Measurements from ENCODE around the gene PRMT3. TPM values are rescaled to one million over a fixed set of nuclear protein-coding genes. Genes with fewer than 3 reads are reported as not detected.

The PRMT3 gene
- total RNA-seq, 1 donor from 2014 or later, result 39.6 TPM

DNA sequence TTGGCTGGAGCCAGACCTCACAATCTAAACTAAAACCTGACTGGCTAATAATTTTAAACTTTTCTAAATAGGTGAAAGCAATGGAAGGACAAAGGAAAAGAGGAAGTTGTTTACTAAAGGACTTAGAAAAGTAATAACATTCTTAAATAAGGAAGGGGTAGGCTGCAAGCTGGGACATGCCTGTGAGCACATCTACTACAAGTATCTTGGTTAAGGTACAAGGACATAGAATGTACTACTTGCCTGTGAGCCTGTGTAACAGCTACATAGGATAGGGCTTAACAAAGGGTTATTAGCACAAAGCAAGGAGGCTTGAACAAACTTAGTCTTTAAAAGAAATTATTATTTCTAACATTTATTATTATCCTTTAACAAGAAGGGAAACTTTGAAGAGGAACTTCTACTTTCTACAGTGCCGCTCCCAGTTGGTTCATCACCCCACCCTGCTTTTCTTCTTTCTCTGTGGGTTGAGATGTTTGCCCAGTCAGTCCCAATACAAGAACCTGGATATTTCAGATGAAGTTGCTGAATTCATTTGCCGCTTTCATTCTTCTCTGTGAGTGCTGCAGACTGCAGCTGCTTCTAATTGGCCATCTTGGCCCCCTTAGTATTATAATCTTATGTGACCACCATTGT lies 87.5 kb downstream of the PRMT3 start:
- Histone ChIP-seq H3F3A (ENCODE audit: low read depth) (peaks cover 11% of the 10 kb centered on the region), H3K79me2 (ENCODE audit: low read depth) (no peaks in the 10 kb centered on the region), H3K9me3 (ENCODE audit: low read depth) (no peaks in the 10 kb centered on the region), H3K27me3 (no peaks in the 10 kb centered on the region), H3K9ac (no peak overlapping the region), H2AFZ (replicated peaks) (peak overlapping the region; percentile 60), H4K20me1 (ENCODE audit: low read depth) (no peaks in the 10 kb centered on the region), H3K36me3 (peaks cover 8% of the 10 kb centered on the region), H3K27ac (no peak overlapping the region), H3K4me1 (peaks cover 13% of the 10 kb centered on the region), H3K4me2 (peak overlapping the region; percentile 48), H3K4me3 (no peak overlapping the region)
- Mint-ChIP-seq H3K36me3 (peaks cover 11% of the 10 kb centered on the region), H3K27ac (no peak overlapping the region), H3K4me3 (no peak overlapping the region), H3K9me3 (no peaks in the 10 kb centered on the region), H3K4me1 (peaks cover 11% of the 10 kb centered on the region), H3K27me3 (ENCODE audit: insufficient read depth, low read depth) (no peaks in the 10 kb centered on the region)
- TF ChIP-seq EZH2 (IDR thresholded peaks at IDR 0.05) (no peak), EZH2phosphoT487 (IDR thresholded peaks at IDR 0.05) (no peak)
- TF ChIP-seq, protein P1, sequence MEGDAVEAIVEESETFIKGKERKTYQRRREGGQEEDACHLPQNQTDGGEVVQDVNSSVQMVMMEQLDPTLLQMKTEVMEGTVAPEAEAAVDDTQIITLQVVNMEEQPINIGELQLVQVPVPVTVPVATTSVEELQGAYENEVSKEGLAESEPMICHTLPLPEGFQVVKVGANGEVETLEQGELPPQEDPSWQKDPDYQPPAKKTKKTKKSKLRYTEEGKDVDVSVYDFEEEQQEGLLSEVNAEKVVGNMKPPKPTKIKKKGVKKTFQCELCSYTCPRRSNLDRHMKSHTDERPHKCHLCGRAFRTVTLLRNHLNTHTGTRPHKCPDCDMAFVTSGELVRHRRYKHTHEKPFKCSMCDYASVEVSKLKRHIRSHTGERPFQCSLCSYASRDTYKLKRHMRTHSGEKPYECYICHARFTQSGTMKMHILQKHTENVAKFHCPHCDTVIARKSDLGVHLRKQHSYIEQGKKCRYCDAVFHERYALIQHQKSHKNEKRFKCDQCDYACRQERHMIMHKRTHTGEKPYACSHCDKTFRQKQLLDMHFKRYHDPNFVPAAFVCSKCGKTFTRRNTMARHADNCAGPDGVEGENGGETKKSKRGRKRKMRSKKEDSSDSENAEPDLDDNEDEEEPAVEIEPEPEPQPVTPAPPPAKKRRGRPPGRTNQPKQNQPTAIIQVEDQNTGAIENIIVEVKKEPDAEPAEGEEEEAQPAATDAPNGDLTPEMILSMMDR (IDR thresholded peaks at IDR 0.05), result no peak
- no peak for DNase-seq (ENCODE audit: low spot score)

DNA sequence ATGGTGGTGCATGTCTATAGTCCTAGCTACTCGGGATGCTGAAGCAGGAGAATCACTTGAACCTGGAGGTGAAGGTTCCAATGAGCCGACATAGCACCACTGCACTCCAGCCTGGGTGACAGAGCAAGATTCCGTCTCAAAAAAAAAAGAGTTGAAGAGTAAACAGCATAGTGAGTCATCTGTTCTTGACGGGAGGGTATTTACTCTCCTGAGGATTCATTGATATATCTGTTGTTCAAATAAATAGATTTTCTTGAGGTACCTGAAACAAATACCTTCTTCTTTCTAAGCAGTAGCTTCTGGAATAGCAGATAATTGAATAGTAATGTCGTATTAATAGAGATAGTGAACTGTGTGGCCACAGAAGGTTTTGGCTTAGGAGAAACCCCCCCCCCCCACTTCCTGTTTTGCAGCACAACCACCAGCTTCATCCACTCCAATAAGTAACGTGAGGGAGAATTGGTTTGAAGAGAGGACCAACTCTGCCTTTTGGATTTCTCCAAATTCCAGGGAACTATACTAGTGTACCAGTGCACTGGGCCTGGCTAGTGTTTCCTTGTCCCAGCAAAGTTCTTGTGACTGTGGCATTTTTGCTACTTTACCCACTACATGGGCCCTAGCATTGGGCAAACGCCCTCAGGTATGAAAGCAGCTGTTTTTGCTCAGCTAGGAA lies 90.0 kb downstream of the PRMT3 start:
- Histone ChIP-seq H3K27ac (no peak overlapping the region), H3K36me3 (no peaks in the 10 kb centered on the region), H3F3A (ENCODE audit: low read depth) (peaks cover 11% of the 10 kb centered on the region), H3K4me3 (no peak overlapping the region), H3K9me3 (ENCODE audit: low read depth) (no peaks in the 10 kb centered on the region), H2AFZ (replicated peaks) (no peak overlapping the region), H3K27me3 (no peaks in the 10 kb centered on the region), H3K79me2 (ENCODE audit: low read depth) (no peaks in the 10 kb centered on the region), H3K9ac (no peak overlapping the region), H3K4me2 (no peak overlapping the region), H3K4me1 (peaks cover 13% of the 10 kb centered on the region), H4K20me1 (ENCODE audit: low read depth) (no peaks in the 10 kb centered on the region)
- TF ChIP-seq EZH2 (IDR thresholded peaks at IDR 0.05) (no peak), EZH2phosphoT487 (IDR thresholded peaks at IDR 0.05) (no peak)
- TF ChIP-seq, protein P1 (IDR thresholded peaks at IDR 0.05), result no peak
- no peak for DNase-seq (ENCODE audit: low spot score)
- Mint-ChIP-seq H3K27me3 (ENCODE audit: insufficient read depth, low read depth) (no peaks in the 10 kb centered on the region), H3K36me3 (peaks cover 3% of the 10 kb centered on the region), H3K27ac (no peak overlapping the region), H3K9me3 (no peaks in the 10 kb centered on the region), H3K4me1 (peaks cover 11% of the 10 kb centered on the region), H3K4me3 (no peak overlapping the region)

DNA sequence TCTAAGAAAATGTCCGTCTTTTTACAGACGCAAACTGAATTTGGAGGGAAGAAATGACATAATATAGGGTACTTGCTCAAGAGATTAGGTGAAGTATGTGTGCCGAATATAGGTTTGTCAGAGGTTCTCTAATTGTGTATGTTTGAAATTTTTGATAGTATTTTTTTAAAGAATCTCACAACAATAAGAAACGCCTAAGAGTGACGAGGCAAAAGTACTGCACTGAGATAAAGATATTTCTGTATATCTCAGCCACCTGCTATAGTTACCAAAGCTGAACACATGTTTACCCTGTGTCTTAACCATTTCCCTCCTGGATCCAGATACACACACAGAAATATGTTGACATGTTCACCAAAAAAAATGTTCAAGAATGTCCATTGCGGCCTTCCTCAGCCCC lies 92.0 kb downstream of the PRMT3 start:
- H3K4me2 ChIP-seq, result no peak overlapping the region
- Mint-ChIP-seq H3K9me3 (peaks cover 1% of the 10 kb centered on the region), H3K27ac (no peak overlapping the region), H3K36me3 (peaks cover 5% of the 10 kb centered on the region), H3K4me3 (no peak overlapping the region), H3K27me3 (ENCODE audit: insufficient read depth, low read depth) (no peaks in the 10 kb centered on the region), H3K4me1 (peaks cover 7% of the 10 kb centered on the region)
- H3K9ac ChIP-seq, result no peak overlapping the region
- TF ChIP-seq EZH2phosphoT487 (IDR thresholded peaks at IDR 0.05) (no peak), EZH2 (IDR thresholded peaks at IDR 0.05) (no peak)
- TF ChIP-seq, protein P1 (IDR thresholded peaks at IDR 0.05), result no peak
- no peak overlapping the region for H2AFZ ChIP-seq (replicated peaks)
- H3K27me3 ChIP-seq, result no peaks in the 10 kb centered on the region
- H3K4me1 ChIP-seq, result peaks cover 8% of the 10 kb centered on the region
- no peak overlapping the region for H3K27ac ChIP-seq
- no peaks in the 10 kb centered on the region for H3K9me3 ChIP-seq (ENCODE audit: low read depth)
- H3K36me3 ChIP-seq, result no peaks in the 10 kb centered on the region
- no peak for DNase-seq (ENCODE audit: low spot score)
- peaks cover 4% of the 10 kb centered on the region for H3F3A ChIP-seq (ENCODE audit: low read depth)
- no peak overlapping the region for H3K4me3 ChIP-seq
- no peaks in the 10 kb centered on the region for H3K79me2 ChIP-seq (ENCODE audit: low read depth)
- no peaks in the 10 kb centered on the region for H4K20me1 ChIP-seq (ENCODE audit: low read depth)
